ENCODE measurements around the gene KRTAP2-2.

DNA sequence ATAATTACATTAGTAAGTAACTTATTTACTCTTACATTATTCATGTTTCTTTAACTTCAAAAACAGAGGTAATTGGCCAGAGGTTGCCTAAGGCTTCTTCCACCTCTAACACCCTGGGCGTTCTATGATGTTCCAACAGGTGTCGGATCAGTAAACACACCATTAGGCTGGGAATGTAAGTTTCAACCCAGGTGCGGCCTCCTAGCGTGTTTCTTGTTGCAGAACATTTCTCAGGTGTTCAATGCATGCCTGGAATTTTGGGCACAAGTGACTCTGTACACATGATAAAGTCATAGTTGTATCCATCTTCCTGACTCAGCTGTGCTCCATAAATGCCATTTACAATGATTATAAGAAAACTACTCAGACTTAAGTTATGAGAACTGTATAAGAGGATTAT, 1.0 kb downstream of the KRTAP2-2 start:
- TF ChIP-seq GATA3 (IDR thresholded peaks at IDR 0.05; ENCODE audit: low read depth, low read length), result no peak
- TF ChIP-seq GATA2 (IDR thresholded peaks at IDR 0.05; ENCODE audit: low read depth, low read length), result no peak
